Stimulated activated CD8-positive, alpha-beta memory T cell treated with anti-CD3 and anti-CD28 coated beads, Interleukin-4, amount 100 ng/mL, for 24 hours (primary cell): ENCODE measurements around the gene ZDHHC22.

Experiments
- DNase-seq: peaks from one replicate; pipeline ENCODE4 v3.0.0-alpha.2; 2020; ENCODE audit warnings: low read depth

ZDHHC22 gene

DNA sequence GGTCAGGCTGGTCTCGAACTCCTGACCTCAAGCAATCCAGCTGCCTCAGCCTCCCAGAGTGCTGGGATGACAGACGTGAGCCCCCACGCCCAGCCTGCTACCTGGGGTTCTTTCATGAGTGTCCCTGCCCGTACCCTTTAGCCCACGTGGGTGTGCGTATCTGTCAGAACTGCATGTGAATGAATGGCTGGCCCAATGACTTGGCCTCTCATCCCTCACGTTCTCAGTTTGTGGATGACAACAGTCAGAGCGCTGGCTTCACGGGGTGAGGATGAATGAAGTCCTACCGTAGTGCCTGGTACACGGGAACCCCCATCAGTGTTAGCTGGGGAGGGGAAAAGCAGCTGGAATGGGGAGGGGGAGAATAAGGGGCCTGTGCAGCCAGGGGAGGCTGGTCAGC is 16.1 kb upstream of the ZDHHC22 start:
- DNase-seq: no peak

DNA sequence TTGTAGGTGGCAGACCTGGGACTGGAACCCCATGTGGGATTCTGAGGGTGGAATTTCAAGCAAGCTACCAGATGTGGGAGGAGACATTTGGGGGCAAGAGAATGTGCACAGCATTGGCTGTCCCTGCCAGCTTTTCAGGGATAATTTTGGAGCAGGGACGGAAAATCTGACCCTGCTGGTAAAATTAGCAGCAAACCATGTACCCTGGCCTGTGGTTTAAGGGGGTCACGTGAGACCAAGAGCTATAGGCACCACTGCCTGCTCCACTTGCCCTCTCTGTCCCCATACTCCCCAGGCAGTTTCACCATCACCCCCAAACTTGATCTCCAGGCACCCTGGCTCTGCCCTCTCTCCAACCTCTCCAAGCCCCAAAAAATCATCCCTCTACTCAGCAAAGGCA is 13.5 kb upstream of the ZDHHC22 start:
- no peak for DNase-seq

DNA sequence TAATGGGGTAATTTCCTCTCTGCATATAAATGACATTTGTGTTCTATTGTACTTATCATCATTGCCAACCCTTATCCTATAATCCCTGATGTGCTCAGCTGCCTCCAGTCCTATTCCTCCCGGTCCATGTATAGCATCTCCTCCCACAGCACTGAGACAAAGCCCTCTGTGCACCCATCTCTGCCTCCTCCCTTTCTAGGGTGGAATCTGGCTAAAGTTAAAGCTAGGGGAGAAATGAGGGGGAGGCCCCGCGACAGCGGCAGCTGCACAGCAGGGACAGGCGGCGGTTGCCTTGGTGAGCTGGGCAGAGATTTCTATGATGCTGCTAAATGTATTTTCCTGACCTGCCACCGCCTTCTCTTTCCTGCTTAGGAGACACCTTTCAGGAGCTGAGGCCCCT is 12.8 kb upstream of the ZDHHC22 start:
- DNase-seq: no peak

DNA sequence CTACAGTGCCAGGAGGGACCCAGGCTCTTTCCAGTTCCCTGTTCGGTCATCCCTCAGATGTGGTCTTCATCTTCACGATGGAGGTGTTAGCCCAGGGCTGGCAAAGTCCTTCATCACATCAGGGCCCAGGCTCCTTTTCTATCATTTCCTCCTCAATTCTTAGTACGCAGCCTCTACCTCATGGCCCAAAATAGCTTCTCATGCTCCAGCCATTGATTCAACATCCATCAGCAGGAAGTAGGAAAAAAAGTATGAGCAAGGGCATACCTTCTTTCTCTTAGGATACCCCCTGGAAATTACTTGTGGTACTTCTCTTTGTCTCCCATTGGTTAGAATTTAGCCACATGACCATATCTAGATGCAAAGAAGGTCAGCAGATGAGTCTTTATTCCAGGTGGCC is 12.2 kb upstream of the ZDHHC22 start:
- no peak for DNase-seq

DNA sequence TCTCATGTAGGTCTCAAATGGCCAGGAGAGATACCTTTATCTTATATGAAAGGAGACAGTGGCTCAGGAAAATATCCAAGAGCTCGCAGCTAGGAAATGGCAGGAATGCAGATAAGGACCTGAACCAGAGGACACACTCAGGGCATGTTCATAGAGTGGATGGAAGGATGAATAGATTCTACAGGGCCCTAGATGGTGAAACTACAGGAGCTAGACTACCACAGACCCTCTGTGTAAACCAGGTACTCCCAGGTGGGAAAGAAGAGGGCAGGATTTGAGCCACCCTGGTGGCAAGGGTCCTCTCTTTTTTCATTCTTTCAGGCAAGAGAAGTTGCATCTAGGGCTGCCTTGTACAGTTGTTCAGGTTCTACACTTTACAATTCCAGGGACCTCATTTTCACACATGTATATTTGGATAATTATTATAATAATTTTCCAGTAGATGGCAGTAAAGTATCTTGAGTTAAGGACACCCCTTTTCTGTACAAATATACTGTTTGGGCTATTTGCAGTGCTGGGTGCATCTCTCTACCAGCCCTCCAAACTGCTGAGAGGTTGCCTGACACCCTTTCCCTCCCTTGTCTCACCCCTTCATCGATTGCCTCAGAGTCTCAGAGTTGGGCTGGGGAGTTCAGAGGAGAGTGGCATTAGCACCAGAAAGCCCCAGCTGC is 10.5 kb upstream of the ZDHHC22 start:
- DNase-seq: no peak

DNA sequence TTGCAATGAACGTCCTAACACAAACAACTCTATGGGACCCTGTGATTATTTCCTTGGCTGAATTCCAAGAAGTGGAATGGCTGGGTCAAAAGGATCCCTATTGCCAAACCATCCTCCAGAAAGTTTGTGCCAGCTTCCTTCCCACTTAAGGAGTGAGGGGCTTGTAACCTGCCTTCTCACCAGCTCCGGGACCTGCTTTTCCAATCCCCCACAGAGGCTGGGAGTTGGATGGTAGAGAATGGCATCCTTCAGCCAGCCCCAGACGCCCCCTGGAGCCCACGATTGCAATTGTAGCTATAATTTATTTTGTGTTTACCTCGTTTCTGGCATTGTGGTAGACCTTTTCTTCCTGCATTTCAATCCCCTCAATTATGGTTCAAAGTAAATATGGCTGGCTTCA is 9.7 kb upstream of the ZDHHC22 start:
- no peak for DNase-seq

DNA sequence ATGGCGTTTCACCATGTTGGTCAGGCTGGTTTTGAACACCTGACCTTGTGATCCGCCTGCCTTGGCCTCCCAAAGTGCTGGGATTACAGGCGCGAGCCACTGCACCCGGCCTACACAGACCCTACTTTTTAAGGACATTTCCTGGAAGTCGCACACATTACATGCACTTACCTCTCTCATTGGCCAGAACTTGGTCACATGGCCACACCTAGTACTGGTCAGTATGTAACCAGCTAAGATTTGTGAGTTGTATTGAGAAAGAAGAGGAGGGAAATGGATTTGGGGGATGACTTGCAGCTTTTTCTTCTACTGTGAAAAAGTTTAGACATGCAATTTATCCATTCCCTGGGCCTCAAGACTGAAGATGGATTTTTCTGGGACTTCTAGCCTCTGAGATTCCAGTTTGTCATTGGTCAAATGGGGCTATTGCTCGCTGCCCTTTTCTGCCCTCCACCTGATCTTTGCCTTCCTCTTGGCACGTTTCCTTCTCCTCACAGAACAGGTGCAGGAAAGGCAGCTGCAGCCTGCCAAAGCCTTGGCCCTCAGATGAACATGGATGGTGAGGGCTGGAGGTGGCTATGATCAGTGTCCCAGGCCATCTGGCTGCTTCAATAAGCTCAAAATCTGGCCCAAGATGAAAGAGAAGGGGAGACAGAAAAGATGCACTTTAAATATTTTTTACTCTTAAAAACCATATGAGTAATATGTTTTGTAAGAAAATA is 7.1 kb upstream of the ZDHHC22 start:
- DNase-seq: no peak

DNA sequence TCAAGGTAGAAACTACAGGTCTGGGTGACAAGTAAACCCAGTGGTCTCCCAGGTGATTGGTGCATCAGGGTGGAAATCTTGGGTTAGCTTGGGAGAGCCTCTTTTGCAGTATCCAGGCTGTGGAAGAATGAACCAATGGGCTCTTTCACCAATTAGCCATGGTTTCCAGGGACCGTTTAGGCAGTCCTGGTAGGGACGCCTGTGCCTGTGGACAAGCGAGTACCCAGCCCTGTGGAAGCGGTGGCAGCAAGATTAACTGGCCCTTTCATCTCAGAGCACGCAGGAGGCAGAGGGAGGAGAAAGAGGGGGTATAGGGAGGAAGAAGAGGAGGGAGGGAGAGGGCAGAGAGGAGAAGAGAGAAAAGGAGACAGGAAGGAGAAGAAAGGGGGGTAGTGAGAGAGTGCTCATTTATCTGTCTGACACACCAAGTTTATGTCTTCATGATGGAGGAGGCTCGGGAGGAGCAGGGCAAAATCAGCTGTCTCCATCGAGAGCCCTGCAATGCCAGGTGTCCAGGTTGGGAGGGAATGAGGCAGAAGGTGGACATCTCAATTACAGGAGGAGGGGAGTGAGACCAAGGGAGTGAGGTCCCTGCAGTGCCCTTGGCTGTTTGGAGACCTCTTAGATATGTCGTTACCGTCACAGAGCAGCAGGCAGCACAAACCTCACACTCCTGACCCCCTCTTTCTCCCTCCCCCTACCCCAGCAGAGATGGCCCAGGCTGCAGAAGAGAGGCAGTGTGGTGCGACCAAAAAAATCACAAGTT is 4.6 kb upstream of the ZDHHC22 start:
- DNase-seq: no peak

DNA sequence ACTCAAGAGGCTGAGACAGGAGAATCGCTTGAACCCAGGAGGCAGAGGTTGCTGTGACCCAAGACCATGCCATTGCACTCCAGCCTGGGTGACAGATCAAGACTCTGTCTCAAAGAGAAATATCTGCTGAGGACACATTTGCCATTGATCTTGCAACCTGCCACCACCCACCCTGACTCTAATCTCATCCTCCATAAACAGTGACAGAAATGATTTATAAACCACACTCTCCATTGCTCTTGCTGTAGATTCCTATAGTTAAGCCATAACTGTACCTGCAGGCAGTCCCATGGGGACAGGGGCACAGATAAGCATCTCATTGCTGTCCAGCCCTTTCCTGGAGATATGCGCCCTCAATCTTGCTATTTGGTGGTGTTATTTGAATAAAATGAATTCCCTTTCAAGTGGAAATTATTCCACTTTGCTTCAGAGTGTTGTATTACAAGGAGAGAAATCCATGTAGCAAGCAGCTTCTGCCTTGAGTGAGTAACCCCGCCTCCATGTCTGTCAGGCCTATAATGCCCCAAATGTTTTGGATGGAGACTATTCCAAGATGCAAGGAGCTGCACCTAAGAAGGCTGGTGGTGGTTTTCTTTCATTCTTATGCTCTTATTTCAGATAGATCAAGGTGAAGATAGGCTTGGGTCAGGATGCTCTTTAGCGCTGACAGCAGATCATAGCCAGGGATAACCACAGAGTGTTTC is 3.0 kb upstream of the ZDHHC22 start:
- no peak for DNase-seq

DNA sequence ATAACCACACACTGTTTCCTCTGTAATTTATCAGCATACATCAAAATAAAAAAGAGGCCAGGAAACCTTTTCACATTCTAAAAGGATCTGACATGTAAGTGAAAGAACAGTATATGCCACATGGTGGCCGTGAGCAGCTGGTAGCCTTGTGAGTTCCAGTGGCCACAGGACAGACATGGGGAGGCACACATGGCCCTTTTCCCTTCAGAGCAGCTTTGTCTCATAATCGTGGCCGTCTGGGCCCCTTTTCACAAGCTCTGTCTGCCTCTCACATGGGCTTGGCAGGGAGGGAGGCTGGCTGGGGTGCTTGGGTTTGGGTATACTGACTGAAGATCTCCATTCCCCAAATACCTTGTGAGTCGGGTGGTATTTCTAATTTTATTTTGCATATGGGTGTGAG is 1.5 kb upstream of the ZDHHC22 start:
- DNase-seq: no peak

DNA sequence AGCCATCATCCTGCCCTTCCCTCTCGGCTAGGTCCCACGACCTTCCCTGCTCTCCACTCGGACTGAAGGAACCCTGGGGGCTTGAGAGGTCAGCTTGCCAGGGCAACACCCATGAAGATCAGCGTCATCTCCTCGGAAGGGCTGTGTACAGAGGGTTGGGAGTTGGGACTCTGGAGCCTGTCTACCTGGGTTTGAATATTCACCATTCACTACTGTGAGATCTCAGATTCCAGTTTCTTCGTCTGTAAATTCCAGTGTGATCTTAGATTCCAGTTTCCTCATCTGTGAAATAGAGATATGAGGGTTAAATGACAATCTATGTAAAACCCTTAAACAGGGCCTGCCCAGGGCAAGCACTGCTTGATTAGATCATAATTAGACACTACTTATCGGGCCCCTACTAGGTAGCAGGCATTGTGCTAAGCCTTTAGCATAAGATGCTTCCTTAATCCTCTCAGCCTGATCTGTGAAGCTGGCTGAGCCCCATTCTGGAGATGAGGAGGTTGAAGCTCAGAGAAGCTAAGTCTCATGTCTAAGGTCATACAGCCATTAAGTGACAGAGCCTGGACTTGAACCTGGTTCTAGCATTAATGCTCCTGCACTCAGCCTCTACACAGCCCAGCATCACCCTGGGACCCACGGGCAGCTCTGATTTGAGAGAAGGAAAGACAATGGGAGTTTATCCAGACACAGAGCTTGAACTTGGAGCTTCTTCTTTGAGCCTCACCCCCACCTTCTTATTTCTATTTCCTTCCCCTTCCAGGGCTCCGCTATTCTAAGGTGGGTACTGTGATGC is 612 bp upstream of the ZDHHC22 start:
- no peak for DNase-seq

DNA sequence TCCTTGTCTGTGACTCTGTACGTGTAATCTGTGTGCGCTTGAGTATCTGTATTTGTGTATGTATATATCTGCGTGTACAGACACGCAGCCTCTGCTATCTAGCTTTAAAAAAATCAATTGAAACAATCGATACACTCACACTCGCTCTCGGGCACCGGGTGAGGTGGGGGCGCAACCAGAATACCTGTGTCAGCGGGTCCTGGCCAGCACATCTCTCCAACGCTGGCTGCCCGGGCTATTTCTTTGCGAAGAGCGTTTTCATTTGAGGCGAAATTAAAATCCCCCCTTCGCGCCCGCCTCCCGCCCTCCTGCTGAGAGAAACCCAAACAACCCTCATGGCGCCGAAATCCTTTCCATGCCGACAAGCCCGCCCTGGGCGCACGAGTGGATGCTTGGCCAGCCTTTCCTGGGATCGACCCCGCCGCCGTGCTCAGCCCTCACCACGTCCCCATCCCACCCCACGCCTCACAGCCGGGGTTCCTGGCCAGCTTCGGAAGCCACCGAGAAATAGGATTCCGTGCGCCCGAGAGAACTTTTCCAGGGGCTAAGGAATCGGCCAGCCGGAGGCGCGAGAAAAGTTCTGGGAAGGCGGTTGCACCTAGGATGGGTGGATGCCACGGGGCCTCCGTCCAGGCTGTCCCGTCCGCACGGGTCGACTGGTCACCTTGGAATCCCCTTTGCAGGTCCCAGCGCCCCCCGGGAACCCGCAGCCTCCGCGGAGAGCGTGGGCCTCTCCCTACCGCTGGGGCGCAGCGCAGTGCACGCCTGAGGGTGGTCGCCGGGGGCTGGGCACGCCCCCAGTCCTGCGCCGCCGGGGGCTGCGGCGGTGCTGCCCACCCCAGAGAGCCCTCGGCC is 1.0 kb downstream of the ZDHHC22 start:
- no peak for DNase-seq

DNA sequence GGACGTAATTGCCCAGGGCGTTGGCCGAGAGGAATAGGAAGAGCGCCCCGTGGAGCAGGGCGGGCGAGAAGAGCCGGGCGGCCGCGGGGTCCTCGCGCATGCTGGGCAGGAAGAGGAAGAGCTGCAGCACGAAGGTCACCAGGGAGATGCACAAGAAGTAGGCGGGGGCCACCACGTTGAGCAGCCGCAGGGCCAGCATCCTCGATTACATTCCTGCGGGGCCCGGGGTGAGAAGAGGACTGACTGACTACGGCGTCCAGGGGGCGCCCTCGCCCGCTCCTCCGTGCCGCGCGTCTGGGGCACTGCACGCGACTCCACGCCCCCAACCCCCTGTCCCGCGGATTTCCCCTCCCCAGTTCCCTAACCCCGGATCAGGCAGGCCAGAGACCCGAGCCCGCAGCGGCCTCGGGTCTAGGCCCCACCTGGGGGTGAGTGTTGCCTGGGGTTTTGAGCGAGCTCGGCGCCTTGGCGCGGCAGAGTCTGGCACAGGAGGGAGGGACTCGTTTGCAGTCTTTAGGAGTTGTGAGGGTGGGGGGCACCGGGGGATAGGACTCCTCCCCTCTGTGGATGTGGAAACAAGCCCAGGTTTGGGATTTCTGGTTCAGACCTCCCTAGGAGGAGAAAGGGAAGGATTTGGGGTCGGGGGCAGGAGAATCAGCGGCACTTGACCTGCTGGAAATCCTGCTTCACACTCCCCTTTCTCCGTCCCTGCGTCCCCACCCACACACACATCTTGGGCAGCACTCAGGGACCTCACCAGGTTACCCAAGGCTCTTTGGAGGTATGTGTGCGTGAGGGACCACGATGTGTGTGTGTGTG is 1.8 kb downstream of the ZDHHC22 start:
- no peak for DNase-seq

DNA sequence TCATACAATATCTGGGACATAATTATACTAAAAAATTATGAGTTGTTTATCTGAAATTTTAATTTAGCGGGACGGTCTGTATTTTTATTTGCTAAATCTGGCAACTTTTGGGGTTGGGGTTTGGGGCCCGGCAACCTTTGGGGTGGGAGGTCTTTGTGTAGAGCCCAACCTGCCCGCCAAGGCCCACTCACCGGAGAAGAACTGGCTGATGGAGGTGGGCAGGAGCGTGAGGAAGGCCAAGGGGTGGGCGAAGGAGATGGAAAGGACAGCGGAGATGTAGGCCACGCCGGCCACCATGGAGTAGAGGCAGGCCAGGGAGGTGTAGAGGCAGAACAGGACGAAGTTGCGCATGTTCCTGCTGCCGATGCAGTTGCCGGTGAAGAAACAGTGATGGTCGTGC is 2.6 kb downstream of the ZDHHC22 start:
- no peak for DNase-seq

DNA sequence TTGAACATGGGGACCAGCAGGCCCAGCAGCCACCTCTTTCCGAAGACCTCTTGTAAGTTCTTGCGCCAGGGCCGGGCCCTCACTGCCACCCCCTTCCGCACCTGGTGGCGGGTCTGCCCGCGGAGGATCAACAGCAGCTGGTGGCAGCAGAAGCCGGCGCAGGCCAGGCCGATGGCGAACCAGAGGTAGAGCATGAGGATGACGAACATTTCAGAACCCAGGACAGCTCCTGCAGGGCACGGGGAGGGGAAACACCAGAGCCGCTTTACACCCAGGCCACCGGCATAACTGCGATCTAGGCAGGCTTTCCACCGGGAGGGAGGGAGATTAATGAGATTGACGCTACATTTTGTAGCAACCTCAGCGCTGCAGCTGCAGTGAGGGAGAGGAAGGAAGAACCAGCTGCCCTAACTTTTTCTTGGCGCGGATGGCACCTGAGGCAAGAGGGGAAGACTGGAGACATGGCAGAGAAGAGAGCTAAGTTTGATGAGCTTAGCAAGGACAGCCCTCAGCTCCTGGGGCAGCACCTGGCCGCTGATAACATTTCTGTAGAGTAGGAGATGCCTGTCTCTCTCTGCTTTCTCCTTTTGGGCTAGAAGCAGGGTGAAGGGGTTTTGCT is 7.8 kb downstream of the ZDHHC22 start:
- peak; percentile 31 for DNase-seq

DNA sequence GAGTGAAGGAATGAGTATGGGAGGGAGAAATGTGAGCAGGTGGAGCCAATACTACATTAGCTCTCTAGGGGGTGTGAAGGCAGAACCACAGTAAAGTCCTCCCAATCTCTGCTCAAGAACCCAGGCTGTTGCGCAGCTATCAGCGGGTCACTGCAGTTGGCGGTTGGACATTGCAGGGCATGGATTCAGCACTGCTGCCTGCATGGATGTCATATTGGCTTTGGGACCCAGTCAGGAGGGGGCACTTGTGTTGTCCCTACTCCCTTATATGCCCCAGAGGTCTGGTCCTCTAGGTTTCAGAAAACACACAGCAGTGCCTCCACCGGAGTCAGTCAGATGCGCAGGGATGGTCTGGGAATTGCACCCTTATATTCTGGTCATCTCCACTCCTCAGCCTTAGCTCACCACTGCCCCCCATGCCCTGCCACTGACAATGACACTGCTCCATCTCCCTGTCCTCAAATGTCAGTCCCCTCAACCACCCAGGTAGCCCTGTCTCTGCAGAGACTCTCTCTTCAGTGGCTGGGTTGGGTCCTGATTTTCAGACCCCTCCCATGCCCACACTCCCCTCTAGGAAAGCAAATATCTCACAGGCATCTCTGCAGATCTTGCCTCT is 9.6 kb downstream of the ZDHHC22 start:
- no peak for DNase-seq

DNA sequence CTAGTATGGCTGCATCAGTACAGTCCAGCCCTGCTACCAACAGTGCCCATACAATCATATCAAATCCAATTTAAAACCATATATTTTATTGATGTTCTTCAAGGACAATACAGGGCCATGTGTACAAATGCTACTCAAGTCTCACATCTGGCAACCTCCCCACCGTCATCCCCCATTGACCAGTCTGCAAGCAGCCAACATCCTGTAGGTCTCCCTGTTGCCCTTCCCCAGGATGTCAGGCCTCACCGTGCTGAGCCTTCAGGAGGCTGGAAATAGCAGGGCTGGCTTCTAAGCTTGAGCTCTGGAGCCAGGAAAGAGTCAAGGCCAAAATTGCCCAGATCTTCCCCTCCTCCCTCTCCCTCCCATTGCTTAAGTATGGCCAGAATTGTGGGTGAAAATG is 10.4 kb downstream of the ZDHHC22 start:
- DNase-seq: no peak

DNA sequence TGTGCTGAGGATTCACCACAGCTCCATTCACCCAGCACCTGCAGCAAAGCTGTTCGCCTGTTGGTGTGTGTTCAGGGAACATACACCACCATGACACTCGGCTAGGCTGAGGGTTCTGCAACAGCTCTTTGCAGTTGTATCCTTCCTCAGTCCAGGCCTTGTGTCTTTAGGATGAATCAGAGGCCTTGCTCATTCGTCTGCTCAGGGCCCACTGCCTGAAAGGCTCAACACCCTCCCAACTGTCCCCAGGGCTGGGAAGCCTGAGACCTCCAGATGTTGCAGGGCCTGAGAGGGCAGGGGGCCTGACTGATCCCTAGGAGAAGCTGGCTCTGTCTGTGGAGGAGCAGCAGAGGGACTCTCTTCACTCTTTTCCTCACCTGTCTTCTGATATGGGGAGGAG is 11.2 kb downstream of the ZDHHC22 start:
- no peak for DNase-seq

DNA sequence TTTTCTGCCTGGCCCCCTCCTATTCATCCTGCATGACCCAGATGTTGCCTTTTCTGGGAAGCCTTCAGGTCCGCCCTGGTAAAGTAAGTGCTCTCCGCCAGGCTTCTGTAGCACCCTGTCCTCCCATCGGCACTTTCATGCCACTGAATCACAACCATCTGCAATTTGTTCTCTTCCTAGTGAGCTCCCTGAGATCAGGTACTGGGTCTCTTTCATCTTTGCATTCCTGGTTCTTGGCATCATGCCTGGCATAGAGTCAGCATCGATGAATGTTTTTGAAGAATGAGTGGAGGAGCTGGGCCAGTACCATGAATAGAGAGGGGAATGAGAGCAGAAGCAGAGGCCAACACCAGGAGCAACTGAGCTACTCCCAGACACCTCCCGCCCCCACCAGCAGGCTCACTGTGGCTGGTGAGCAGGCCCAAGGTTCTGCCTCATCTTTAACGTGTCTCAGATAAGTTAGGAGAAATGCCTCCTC is 13.1 kb downstream of the ZDHHC22 start:
- no peak for DNase-seq
